Measurements from ENCODE around the gene CD4.

DNA sequence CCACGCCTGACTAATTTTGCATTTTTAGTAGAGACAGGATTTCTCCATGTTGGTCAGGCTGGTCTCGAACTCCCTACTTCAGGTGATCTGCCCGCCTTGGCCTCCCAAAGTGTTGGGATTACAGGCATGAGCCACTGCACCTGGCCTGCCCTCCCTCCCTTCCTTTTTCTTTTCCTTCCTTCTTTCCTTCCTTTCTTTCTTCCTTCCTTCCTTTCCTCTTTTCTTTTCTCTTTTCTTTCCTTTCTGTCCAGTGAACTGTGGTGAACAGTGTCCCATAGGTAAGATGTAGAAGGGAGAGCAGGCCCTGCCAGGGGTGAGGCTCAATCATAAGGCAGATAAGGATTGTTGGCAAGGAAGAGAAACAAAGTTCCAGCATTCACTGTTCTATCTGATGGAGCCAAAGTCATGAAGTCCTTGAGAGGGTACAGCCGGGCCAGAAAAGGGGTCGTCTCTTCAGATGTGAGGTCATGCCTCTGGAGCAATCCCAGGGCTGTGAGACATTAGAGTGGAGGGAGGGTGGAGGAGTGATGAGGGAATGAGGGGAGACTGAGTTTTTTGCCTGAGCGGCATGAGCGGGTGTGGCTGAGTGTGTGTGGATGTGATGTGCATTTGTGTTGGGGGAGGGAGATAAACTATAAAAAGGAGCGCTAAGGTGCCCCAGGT is 32.2 kb upstream of the CD4 start:
- TF ChIP-seq POLR2A (IDR thresholded peaks at IDR 0.05), result no peak
- TF ChIP-seq, protein P1, sequence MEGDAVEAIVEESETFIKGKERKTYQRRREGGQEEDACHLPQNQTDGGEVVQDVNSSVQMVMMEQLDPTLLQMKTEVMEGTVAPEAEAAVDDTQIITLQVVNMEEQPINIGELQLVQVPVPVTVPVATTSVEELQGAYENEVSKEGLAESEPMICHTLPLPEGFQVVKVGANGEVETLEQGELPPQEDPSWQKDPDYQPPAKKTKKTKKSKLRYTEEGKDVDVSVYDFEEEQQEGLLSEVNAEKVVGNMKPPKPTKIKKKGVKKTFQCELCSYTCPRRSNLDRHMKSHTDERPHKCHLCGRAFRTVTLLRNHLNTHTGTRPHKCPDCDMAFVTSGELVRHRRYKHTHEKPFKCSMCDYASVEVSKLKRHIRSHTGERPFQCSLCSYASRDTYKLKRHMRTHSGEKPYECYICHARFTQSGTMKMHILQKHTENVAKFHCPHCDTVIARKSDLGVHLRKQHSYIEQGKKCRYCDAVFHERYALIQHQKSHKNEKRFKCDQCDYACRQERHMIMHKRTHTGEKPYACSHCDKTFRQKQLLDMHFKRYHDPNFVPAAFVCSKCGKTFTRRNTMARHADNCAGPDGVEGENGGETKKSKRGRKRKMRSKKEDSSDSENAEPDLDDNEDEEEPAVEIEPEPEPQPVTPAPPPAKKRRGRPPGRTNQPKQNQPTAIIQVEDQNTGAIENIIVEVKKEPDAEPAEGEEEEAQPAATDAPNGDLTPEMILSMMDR (IDR thresholded peaks at IDR 0.05), result no peak
